Smooth muscle cell (in vitro differentiated cells): Measurements from ENCODE around the gene SERPINE3. TPM values are rescaled to one million over a fixed set of nuclear protein-coding genes. Genes with fewer than 3 reads are reported as not detected.

Experiments
- DNase-seq: peaks from one replicate; lab custom pipeline; 2025; ENCODE audit not compliant: unreplicated experiment; lab: John Stamatoyannopoulos, UW
- H2AFZ ChIP-seq: fragments of 200-600 bp; sonication (generic); 2 replicates; pipeline ENCODE4 v1.6.0; 2016; ENCODE audit warnings: antibody characterized with exemption, low read depth, mild to moderate bottlenecking
- H3F3A ChIP-seq: fragments of 200-600 bp; sonication (generic); 2 replicates; pipeline ENCODE4 v1.6.0; 2017; ENCODE audit warnings: antibody characterized with exemption, low read depth
- H3K27ac ChIP-seq: fragments of 200-600 bp; sonication (generic); 2 replicates; pipeline ENCODE4 v1.5.1; 2016; ENCODE audit warnings: low read depth, mild to moderate bottlenecking
- H3K27me3 ChIP-seq: fragments of 200-600 bp; sonication (generic); 2 replicates; pipeline ENCODE4 v1.6.1; 2016; ENCODE audit warnings: low read depth, mild to moderate bottlenecking
- H3K36me3 ChIP-seq: fragments of 200-600 bp; sonication (generic); 2 replicates; pipeline ENCODE4 v1.5.1; 2016; ENCODE audit warnings: low read depth
- H3K4me1 ChIP-seq: fragments of 200-600 bp; sonication (generic); 2 replicates; pipeline ENCODE4 v1.5.1; 2016; ENCODE audit warnings: low read depth
- H3K4me2 ChIP-seq: fragments of 200-600 bp; sonication (generic); 2 replicates; pipeline ENCODE4 v1.6.0; 2016; ENCODE audit warnings: mild to moderate bottlenecking
- H3K4me3 ChIP-seq: fragments of 200-600 bp; sonication (generic); 2 replicates; pipeline ENCODE4 v1.5.1; 2016; ENCODE audit warnings: mild to moderate bottlenecking
- H3K79me2 ChIP-seq: fragments of 200-600 bp; sonication (generic); 2 replicates; pipeline ENCODE4 v1.6.0; 2016; ENCODE audit warnings: low read depth, mild to moderate bottlenecking
- H3K9ac ChIP-seq: fragments of 200-600 bp; sonication (generic); 2 replicates; pipeline ENCODE4 v1.6.0; 2016; ENCODE audit warnings: low read depth
- H3K9me3 ChIP-seq: fragments of 200-600 bp; sonication (generic); replicated peaks from 2 replicates; pipeline ENCODE4 v1.5.1; 2016; ENCODE audit warnings: low read depth
- H4K20me1 ChIP-seq: fragments of 200-600 bp; sonication (generic); 2 replicates; pipeline ENCODE4 v1.6.0; 2016; ENCODE audit warnings: low read depth
- WGBS: methylation state at CpG from one replicate; pipeline ENCODE4 v1.1.7; 2016; ENCODE audit warnings: low lambda C conversion rate; 5-methylcytosine and 5-hydroxymethylcytosine counted together
- polyA plus RNA-seq: library from polyadenylated mRNA; unstranded; fragments of >200 nt; fragmentation: Nextera tagmentation; extraction: Ambion mirVana; gene quantifications from 2 replicates; pipeline ENCODE4 v1.2.1, GENCODE V29; 2016
- total RNA-seq: library from RNA; depleted of rRNA; stranded (reverse); fragments of >200 nt; gene quantifications from 2 replicates; pipeline ENCODE4 v1.2.3, GENCODE V29; 2014
- TF ChIP-seq, protein P1 (sequence below): fragments of 200-600 bp; sonication (generic); IDR thresholded peaks from 2 replicates; pipeline ENCODE4 v1.5.1; 2017; ENCODE audit warnings: borderline replicate concordance, mild to moderate bottlenecking, antibody characterized with exemption; ENCODE audit not compliant: insufficient read depth, poor library complexity, severe bottlenecking

SERPINE3 gene
- total and polyA plus RNA-seq, 2 experiments from 2014 or later: not detected

- no peaks in the 10 kb centered on the region for H3K27me3 ChIP-seq
- H4K20me1 ChIP-seq: no peaks in the 10 kb centered on the region
- H3K9me3 ChIP-seq: no peaks in the 10 kb centered on the region
- H3K9ac ChIP-seq: no peak overlapping the region
- H3K79me2 ChIP-seq: no peaks in the 10 kb centered on the region
- H3K4me1 ChIP-seq: no peaks in the 10 kb centered on the region
- H3K4me3 ChIP-seq: no peak overlapping the region
- no peaks in the 10 kb centered on the region for H3F3A ChIP-seq
- H3K27ac ChIP-seq: no peak overlapping the region
- H2AFZ ChIP-seq: no peak overlapping the region
- no peak overlapping the region for H3K4me2 ChIP-seq
- TF ChIP-seq, protein P1, sequence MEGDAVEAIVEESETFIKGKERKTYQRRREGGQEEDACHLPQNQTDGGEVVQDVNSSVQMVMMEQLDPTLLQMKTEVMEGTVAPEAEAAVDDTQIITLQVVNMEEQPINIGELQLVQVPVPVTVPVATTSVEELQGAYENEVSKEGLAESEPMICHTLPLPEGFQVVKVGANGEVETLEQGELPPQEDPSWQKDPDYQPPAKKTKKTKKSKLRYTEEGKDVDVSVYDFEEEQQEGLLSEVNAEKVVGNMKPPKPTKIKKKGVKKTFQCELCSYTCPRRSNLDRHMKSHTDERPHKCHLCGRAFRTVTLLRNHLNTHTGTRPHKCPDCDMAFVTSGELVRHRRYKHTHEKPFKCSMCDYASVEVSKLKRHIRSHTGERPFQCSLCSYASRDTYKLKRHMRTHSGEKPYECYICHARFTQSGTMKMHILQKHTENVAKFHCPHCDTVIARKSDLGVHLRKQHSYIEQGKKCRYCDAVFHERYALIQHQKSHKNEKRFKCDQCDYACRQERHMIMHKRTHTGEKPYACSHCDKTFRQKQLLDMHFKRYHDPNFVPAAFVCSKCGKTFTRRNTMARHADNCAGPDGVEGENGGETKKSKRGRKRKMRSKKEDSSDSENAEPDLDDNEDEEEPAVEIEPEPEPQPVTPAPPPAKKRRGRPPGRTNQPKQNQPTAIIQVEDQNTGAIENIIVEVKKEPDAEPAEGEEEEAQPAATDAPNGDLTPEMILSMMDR: no peak
- DNase-seq: no peak
- no peaks in the 10 kb centered on the region for H3K36me3 ChIP-seq
- WGBS: 82% methylated on average over 4 of the region's 4 CpGs
These were observed 651 bp downstream of the SERPINE3 start for GRCh38 chr13:51339952-51340732.

GRCh38 chr13:51341232-51341631 lies 1.7 kb downstream of the SERPINE3 start:
- no peak for DNase-seq
- Histone ChIP-seq H2AFZ (no peak overlapping the region), H3K4me1 (no peaks in the 10 kb centered on the region), H3K4me3 (no peak overlapping the region), H3K27me3 (no peaks in the 10 kb centered on the region), H3K27ac (no peak overlapping the region), H3K9me3 (no peaks in the 10 kb centered on the region), H3K36me3 (no peaks in the 10 kb centered on the region), H3K79me2 (no peaks in the 10 kb centered on the region), H3F3A (no peaks in the 10 kb centered on the region), H3K9ac (no peak overlapping the region), H3K4me2 (no peak overlapping the region), H4K20me1 (no peaks in the 10 kb centered on the region)
- TF ChIP-seq, protein P1: no peak
- WGBS: 92% methylated on average over 2 of the region's 2 CpGs

DNA sequence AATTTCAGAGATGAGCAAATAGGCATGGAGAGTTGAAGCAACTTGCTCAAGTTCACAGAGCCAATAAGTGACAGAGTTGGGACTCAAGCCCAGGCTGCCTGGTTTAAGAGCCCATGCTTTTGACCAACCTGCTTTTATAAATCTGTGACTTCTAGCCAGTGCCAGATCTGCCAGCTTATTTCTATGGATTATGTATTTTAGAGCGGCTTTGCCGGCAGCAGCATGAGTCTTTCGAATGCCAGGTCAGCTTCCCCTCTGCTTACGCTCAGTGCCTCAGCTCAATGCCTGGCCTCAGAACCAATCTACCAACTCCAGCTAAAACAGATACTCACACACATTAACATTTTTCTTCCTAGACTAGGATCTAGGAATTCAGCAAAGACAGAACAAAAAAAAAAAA lies 2.3 kb downstream of the SERPINE3 start:
- Histone ChIP-seq H3K27ac (no peak overlapping the region), H3K4me1 (no peaks in the 10 kb centered on the region), H3K27me3 (no peaks in the 10 kb centered on the region), H3F3A (no peaks in the 10 kb centered on the region), H3K79me2 (no peaks in the 10 kb centered on the region), H3K4me3 (no peak overlapping the region), H3K9ac (no peak overlapping the region), H3K36me3 (no peaks in the 10 kb centered on the region), H3K9me3 (no peaks in the 10 kb centered on the region), H2AFZ (no peak overlapping the region), H4K20me1 (no peaks in the 10 kb centered on the region), H3K4me2 (no peak overlapping the region)
- 97% methylated on average over 4 of the region's 4 CpGs for WGBS
- TF ChIP-seq, protein P1: no peak
- DNase-seq: no peak

DNA sequence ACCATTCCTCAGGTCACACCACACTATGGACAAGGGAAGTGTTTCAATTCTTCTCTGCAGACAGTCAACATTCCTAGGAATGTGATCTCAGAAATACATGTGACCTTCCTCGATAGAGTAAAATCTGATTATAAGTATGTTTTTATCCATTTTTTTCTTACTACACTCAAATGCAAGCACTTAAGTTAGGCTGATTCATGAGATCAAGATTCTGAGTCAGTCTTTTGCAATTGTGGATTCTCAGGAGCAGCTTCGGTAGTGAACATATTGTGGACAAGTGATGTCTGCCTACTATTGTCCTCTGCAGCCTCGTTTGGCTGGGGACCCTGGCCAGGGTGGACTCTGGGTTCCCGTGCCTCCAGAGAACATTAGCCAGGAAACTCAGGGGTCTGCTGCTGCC lies 3.2 kb downstream of the SERPINE3 start:
- Histone ChIP-seq H3K27ac (no peak overlapping the region), H3K79me2 (no peaks in the 10 kb centered on the region), H3K9ac (no peak overlapping the region), H3K9me3 (no peaks in the 10 kb centered on the region), H3K4me1 (no peaks in the 10 kb centered on the region), H3F3A (no peaks in the 10 kb centered on the region), H2AFZ (no peak overlapping the region), H3K4me2 (no peak overlapping the region), H3K27me3 (no peaks in the 10 kb centered on the region), H3K36me3 (no peaks in the 10 kb centered on the region), H3K4me3 (no peak overlapping the region), H4K20me1 (no peaks in the 10 kb centered on the region)
- DNase-seq: no peak
- TF ChIP-seq, protein P1: no peak
- WGBS: 80% methylated on average over 4 of the region's 4 CpGs
